ENCODE data around the gene FCRL4. TPM values are rescaled to one million over a fixed set of nuclear protein-coding genes. Genes with fewer than 3 reads are reported as not detected.
"Not testable (repeated sequence)": the region's sequence is repeated elsewhere in the genome, so short reads cannot be mapped to it uniquely, and the experiment has no call there.

The FCRL4 gene
- total and polyA plus RNA-seq, 2 experiments from 2014 or later = not detected

DNA sequence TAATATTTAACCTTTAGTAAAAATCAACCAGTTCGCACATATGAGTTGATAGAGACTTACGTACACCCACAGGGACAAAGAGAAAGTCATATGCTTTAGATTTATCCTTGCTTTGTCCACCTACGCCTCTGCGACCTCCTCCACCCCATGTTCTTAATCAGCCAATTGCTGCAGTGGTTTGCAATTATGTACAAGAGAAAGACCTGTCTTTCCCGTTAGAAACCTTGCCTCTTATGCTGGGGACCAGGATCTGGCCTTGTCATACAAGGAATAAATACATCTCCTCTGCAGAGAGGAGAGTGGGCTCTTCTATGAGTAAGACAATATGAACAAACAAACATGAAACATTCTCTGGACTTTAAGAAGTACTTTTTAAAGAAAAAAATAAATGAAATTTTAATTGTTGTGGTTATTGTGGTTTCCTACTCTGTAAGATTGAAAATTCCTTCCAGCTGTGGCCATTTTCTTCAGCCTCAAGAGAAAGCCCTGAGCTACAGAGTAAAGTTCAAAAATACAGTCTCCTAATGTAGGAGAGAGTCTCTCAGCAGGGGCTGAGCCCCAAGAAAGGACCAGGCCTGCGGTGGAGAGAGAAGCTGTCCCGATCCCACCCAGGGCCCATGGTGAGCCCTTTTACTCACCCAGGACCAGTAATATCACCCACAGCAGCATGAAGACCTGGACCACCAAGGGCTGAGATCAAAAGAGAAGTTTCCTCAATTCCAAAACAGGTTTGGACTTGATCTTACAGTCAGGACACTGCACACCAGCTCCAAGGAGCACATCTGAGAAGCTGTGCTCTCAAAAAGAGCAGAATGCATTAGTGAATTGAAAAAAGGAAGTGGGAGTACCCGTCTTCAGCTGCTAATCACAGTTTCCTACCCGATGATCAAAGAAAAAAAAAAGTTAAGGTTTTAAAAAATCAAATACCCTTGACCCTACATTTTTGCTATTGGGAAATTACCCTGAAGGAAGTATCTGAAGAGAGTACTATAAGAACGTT is 45.9 kb downstream of the FCRL4 start, which contains the start of gene FCRL5:
FCRL5 (minus strand) TSS at position 822 of the 1,000 bp plus-strand sequence; CDS start at position 669, 153 bp downstream.
- H3K9me3 ChIP-seq (ENCODE audit: low read depth) = no peaks in the 10 kb centered on the region
- no peak within 1 kb of the TSS for H3K9ac ChIP-seq
- H3K4me3 ChIP-seq = no peak within 1 kb of the TSS
- no peaks in the 10 kb centered on the region for H3K9me2 ChIP-seq (ENCODE audit: insufficient read depth)
- H3K27me3 ChIP-seq (replicated peaks; ENCODE audit: insufficient read depth) = no peaks in the 10 kb centered on the region
- 20 to 24% methylated on average over 10 of the region's 10 CpGs for WGBS, 2 experiments (ENCODE audit: low coverage in 1 of 2, low lambda C conversion rate in 2 of 2, missing lambda C conversion rate in 2 of 2)
- no peak for DNase-seq
- H3F3A ChIP-seq (ENCODE audit: insufficient read depth) = no peaks in the 10 kb centered on the region
- H3K27ac ChIP-seq = no peak within 1 kb of the TSS
- no peak within 1 kb of the TSS for H3K4me2 ChIP-seq (ENCODE audit: unreplicated experiment)
- no peak for TF ChIP-seq EZH2 (IDR thresholded peaks at IDR 0.05; ENCODE audit: insufficient read depth, poor library complexity, severe bottlenecking)
- TF ChIP-seq EZH2phosphoT487 (IDR thresholded peaks at IDR 0.05; ENCODE audit: insufficient read depth, low read depth) = no peak
- no peaks in the 10 kb centered on the region for H4K20me1 ChIP-seq (ENCODE audit: insufficient read depth)
- no peaks in the 10 kb centered on the region for H3K36me3 ChIP-seq (ENCODE audit: low read depth)
- no peak within 1 kb of the TSS for H2AFZ ChIP-seq
- no peaks in the 10 kb centered on the region for H3K79me2 ChIP-seq (ENCODE audit: insufficient read depth)
- no peaks in the 10 kb centered on the region for H3K4me1 ChIP-seq (ENCODE audit: insufficient read depth)
- in situ Hi-C loops (cut with MboI) = no loop called here

DNA sequence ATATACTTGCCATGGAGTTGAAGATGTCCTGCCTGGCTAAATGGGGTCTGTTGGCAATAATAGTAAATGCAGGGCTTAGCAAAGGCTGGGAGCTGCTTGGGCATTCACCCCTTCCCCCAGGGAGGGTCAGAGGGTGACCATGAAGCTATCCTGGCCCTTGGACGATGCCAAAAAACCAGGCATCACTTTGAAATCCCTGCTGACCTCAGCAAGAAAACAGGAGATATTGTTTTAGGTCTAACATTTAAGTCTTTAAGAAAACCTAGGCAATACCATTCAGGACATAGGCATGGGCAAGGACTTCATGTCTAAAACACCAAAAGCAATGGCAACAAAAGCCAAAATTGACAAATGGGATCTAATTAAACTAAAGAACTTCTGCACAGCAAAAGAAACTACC is 49.8 kb downstream of the FCRL4 start:
- H3K79me2 ChIP-seq (ENCODE audit: insufficient read depth); H3K27me3 ChIP-seq (replicated peaks; ENCODE audit: insufficient read depth); H3K36me3 ChIP-seq (ENCODE audit: low read depth); H3K4me1 ChIP-seq (ENCODE audit: insufficient read depth); H3K9ac ChIP-seq; H4K20me1 ChIP-seq (ENCODE audit: insufficient read depth); H3K4me2 ChIP-seq (ENCODE audit: unreplicated experiment); DNase-seq; H3K9me3 ChIP-seq (ENCODE audit: low read depth); H2AFZ ChIP-seq; in situ Hi-C loops (cut with MboI); H3K4me3 ChIP-seq; H3F3A ChIP-seq (ENCODE audit: insufficient read depth); H3K9me2 ChIP-seq (ENCODE audit: insufficient read depth); H3K27ac ChIP-seq: not testable (repeated sequence)
- WGBS, 2 experiments (ENCODE audit: low coverage in 1 of 2, low lambda C conversion rate in 2 of 2, missing lambda C conversion rate in 2 of 2) = 0 to 7% methylated on average over 1 of the region's 1 CpG

DNA sequence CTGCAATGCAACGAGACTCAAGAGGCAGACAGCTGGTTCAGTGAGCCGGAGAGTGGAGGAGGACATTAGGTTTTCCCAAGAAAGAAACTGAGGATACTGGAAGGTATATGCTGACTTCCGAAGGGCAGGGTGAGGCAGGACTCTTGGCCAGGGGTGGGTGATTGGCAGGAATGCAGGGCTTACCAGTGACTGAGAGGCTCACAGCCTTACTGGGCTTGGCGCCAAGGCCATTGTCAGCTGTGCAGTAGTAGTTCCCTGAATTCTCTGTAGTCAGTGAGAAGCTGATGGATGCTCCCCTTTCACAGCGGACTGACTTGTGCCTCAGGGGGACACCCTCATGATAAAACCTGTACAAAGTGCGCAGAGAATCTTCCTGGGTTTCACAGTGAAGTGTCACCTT is 55.2 kb downstream of the FCRL4 start:
- H3K36me3 ChIP-seq (ENCODE audit: low read depth) = no peaks in the 10 kb centered on the region
- TF ChIP-seq EZH2phosphoT487 (IDR thresholded peaks at IDR 0.05; ENCODE audit: insufficient read depth, low read depth) (no peak), EZH2 (IDR thresholded peaks at IDR 0.05; ENCODE audit: insufficient read depth, poor library complexity, severe bottlenecking) (no peak)
- in situ Hi-C loops (cut with MboI) = no loop called here
- no peak overlapping the region for H3K9ac ChIP-seq
- no peaks in the 10 kb centered on the region for H3K9me3 ChIP-seq (ENCODE audit: low read depth)
- H3K27ac ChIP-seq = no peak overlapping the region
- no peak for DNase-seq
- peaks cover 12% of the 10 kb centered on the region for H3K27me3 ChIP-seq (replicated peaks; ENCODE audit: insufficient read depth)
- 33 to 34% methylated on average over 6 of the region's 6 CpGs for WGBS, 2 experiments (ENCODE audit: low coverage in 1 of 2, low lambda C conversion rate in 2 of 2, missing lambda C conversion rate in 2 of 2)
- H3K4me3 ChIP-seq = no peak overlapping the region
- no peaks in the 10 kb centered on the region for H3K9me2 ChIP-seq (ENCODE audit: insufficient read depth)
- H2AFZ ChIP-seq = no peak overlapping the region
- no peak overlapping the region for H3K4me2 ChIP-seq (ENCODE audit: unreplicated experiment)
- no peaks in the 10 kb centered on the region for H3K79me2 ChIP-seq (ENCODE audit: insufficient read depth)
- H3F3A ChIP-seq (ENCODE audit: insufficient read depth) = no peaks in the 10 kb centered on the region
- no peaks in the 10 kb centered on the region for H4K20me1 ChIP-seq (ENCODE audit: insufficient read depth)
- 0 out of 2 replicates have a peak, but pooled peaks cover 8% of the 10 kb centered on the region for H3K4me1 ChIP-seq (ENCODE audit: insufficient read depth)

DNA sequence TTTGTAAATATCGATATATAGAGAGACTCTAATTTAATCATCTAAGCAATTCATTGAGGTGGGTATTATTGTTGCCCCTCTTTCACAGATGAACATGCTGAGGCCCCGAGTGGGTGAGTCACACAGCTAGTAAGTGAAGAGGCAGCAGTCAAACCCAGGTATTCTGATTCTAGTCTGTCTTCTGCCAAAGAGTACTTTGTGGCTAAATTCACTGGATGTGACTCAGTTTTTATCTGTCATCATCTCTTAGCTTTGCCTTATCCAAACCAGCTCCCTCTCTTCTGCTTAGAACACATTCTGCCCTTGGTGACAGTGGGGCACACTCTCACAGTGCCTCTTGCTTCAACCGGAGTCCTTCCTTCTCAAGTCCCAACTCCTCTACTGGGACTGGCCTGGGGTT is 57.0 kb downstream of the FCRL4 start:
- no peak overlapping the region for H3K4me3 ChIP-seq
- no peak overlapping the region for H2AFZ ChIP-seq
- peak; percentile 26 for DNase-seq
- H3K9me3 ChIP-seq (ENCODE audit: low read depth) = no peaks in the 10 kb centered on the region
- in situ Hi-C loops (cut with MboI) = no loop called here
- no peaks in the 10 kb centered on the region for H3K9me2 ChIP-seq (ENCODE audit: insufficient read depth)
- no peak overlapping the region for H3K4me2 ChIP-seq (ENCODE audit: unreplicated experiment)
- 42 to 57% methylated on average over 3 of the region's 3 CpGs for WGBS, 2 experiments (ENCODE audit: low coverage in 1 of 2, low lambda C conversion rate in 2 of 2, missing lambda C conversion rate in 2 of 2)
- H4K20me1 ChIP-seq (ENCODE audit: insufficient read depth) = no peaks in the 10 kb centered on the region
- no peak for TF ChIP-seq EZH2phosphoT487 (IDR thresholded peaks at IDR 0.05; ENCODE audit: insufficient read depth, low read depth)
- no peak for TF ChIP-seq EZH2 (IDR thresholded peaks at IDR 0.05; ENCODE audit: insufficient read depth, poor library complexity, severe bottlenecking)
- H3F3A ChIP-seq (ENCODE audit: insufficient read depth) = no peaks in the 10 kb centered on the region
- H3K9ac ChIP-seq = no peak overlapping the region
- no peaks in the 10 kb centered on the region for H3K36me3 ChIP-seq (ENCODE audit: low read depth)
- no peaks in the 10 kb centered on the region for H3K79me2 ChIP-seq (ENCODE audit: insufficient read depth)
- 0 out of 2 replicates have a peak, but pooled peaks cover 8% of the 10 kb centered on the region for H3K4me1 ChIP-seq (ENCODE audit: insufficient read depth)
- H3K27me3 ChIP-seq (replicated peaks; ENCODE audit: insufficient read depth) = peaks cover 12% of the 10 kb centered on the region
- H3K27ac ChIP-seq = no peak overlapping the region
